K562 (cell line): Measurements from ENCODE around the gene BSPRY. TPM values are rescaled to one million over a fixed set of nuclear protein-coding genes. Genes with fewer than 3 reads are reported as not detected.
A peak's percentile ranks its signal among the peaks of the same experiment; 100 is the strongest.

Source experiments
- BHLHE40 ChIP-seq: IDR thresholded peaks from 2 replicates; pipeline ENCODE4 v1.6.1; 2011; ENCODE audit warnings: low read length, improper control_type of control experiment
- CBFA2T2 ChIP-seq: fragments of 450-650 bp; conservative IDR thresholded peaks from 2 replicates; pipeline ENCODE4 v1.6.1; 2017; ENCODE audit warnings: mild to moderate bottlenecking
- CREB1 ChIP-seq, 2 experiments: sonication (generic) in 1 of 2; formaldehyde crosslinking in 1 of 2; IDR thresholded peaks; 2 replicates each; pipeline versions ENCODE4 v1.6.1 to v1.8.0; 2012 to 2022; ENCODE audit warnings: inconsistent platforms in 1 of 2, mild to moderate bottlenecking in 1 of 2, missing genetic modification reagents in 1 of 2, moderate library complexity in 1 of 2
- EWSR1 ChIP-seq: fragments of 450-650 bp; IDR thresholded peaks from 2 replicates; pipeline ENCODE4 v1.6.1; 2018; ENCODE audit warnings: borderline replicate concordance, mild to moderate bottlenecking, low read depth, moderate library complexity; ENCODE audit not compliant: partially characterized antibody
- FOXM1 ChIP-seq, 2 experiments: fragments of 450-650 bp in 1 of 2; sonication (generic) in 1 of 2; formaldehyde crosslinking in 1 of 2; IDR thresholded peaks; 2 replicates each; pipeline versions ENCODE4 v1.6.1 to v1.9.0; 2017 to 2022; ENCODE audit warnings: low read depth in 2 of 2, mild to moderate bottlenecking in 2 of 2, missing genetic modification reagents in 1 of 2, moderate library complexity in 1 of 2
- GTF2F1 ChIP-seq: IDR thresholded peaks from 2 replicates; pipeline ENCODE4 v1.6.1; 2011; ENCODE audit warnings: low read depth, low read length, improper control_type of control experiment
- KDM4B ChIP-seq, 2 experiments: fragments of 450-650 bp in 1 of 2; sonication (generic) in 1 of 2; IDR thresholded peaks; 2 replicates each; pipeline ENCODE4 v1.6.1; 2016 to 2017; ENCODE audit warnings: borderline replicate concordance in 2 of 2, antibody characterized with exemption in 1 of 2, low read depth in 1 of 2, mild to moderate bottlenecking in 1 of 2
- PBX2 ChIP-seq, 2 experiments: IDR thresholded peaks in 1 of 2; conservative IDR thresholded peaks in 1 of 2; 2 replicates each; pipeline ENCODE4 v1.6.1; 2016; ENCODE audit warnings: low read depth in 2 of 2, mild to moderate bottlenecking in 1 of 2, missing compliant biosample characterization in 1 of 2, missing genetic modification characterization in 1 of 2, moderate library complexity in 1 of 2
- RNF2 ChIP-seq: sonication (generic); IDR thresholded peaks from 2 replicates; pipeline ENCODE4 v1.6.1; 2016
- RREB1 ChIP-seq: fragments of 250-450 bp; sonication (Bioruptor Pico); IDR thresholded peaks from 2 replicates; pipeline ENCODE4 v1.4.0; 2020
- SNAPC5 ChIP-seq: fragments of 250-450 bp; sonication (Bioruptor Pico); IDR thresholded peaks from 2 replicates; pipeline ENCODE4 v1.8.0; 2021; ENCODE audit warnings: moderate library complexity, mild to moderate bottlenecking, inconsistent platforms
- TAF1 ChIP-seq: IDR thresholded peaks from 2 replicates; pipeline ENCODE4 v1.6.1; 2011; ENCODE audit warnings: mild to moderate bottlenecking, low read length, moderate library complexity; ENCODE audit not compliant: insufficient read depth, control insufficient read depth, severe bottlenecking; ENCODE audit errors: extremely low read depth
- ZBTB1 ChIP-seq: sonication (generic); formaldehyde crosslinking; IDR thresholded peaks from 2 replicates; pipeline ENCODE4 v1.8.1; 2023; ENCODE audit warnings: missing genetic modification reagents, low read depth, mild to moderate bottlenecking, borderline replicate concordance
- ZBTB34 ChIP-seq: fragments of 250-450 bp; sonication (Bioruptor Pico); IDR thresholded peaks from 2 replicates; pipeline ENCODE4 v1.8.0; 2021; ENCODE audit warnings: mild to moderate bottlenecking, moderate library complexity
- ZNF263 ChIP-seq: sonication (generic); formaldehyde crosslinking; IDR thresholded peaks from 2 replicates; pipeline ENCODE4 v1.8.0; 2022; ENCODE audit warnings: mild to moderate bottlenecking, missing genetic modification reagents, borderline replicate concordance
- polyA plus RNA-seq, 8 experiments: library from polyadenylated mRNA; depleted of rRNA in 4 of 8; stranded (reverse) in 5 of 8; unstranded in 3 of 8; fragments of >200 nt; fragmentation: Nextera tagmentation in 2 of 8; fragmentation: Illumina TruSeq in 1 of 8; extraction: Ambion mirVana in 2 of 8; extraction: Trizol in 1 of 8; gene quantifications; 2 replicates each; pipeline versions ENCODE4 v1.2.1 to v1.2.3, GENCODE V29; 2011 to 2014; ENCODE audit warnings: inconsistent platforms in 1 of 8, missing spikeins in 1 of 8
- total RNA-seq, 7 experiments: library from RNA; depleted of rRNA in 6 of 7; stranded (reverse); fragments of >200 nt in 6 of 7; fragmentation: Illumina TruSeq in 2 of 7; extraction: Trizol in 2 of 7; gene quantifications; 2 replicates each; pipeline versions ENCODE4 v1.2.1 to v1.2.3, GENCODE V29; 2011 to 2021; ENCODE audit warnings: low replicate concordance in 1 of 7

BSPRY gene
- total and polyA plus RNA-seq, 9 of the 15 experiments (the other 6 are each of a cell fraction or from before 2014, with no cell fraction given), result 0.07 to 0.67 (median 0.18) TPM

GRCh38 chr9:113376634-113377567 lies 27.6 kb downstream of the BSPRY start, which contains the start of gene HDHD3 (continued):
- no peak for TF ChIP-seq GTF2F1
- no peak for TF ChIP-seq ZBTB1 (CRISPR knock-in tag)
- no peak for TF ChIP-seq CREB1 (IDR thresholded peaks at IDR 0.05)
- no peak for TF ChIP-seq CREB1 (CRISPR knock-in tag; IDR thresholded peaks at IDR 0.05)
- no peak for TF ChIP-seq EWSR1
- TF ChIP-seq RREB1 (CRISPR knock-in tag), result no peak
- no peak for TF ChIP-seq SNAPC5 (CRISPR knock-in tag)
- no peak for TF ChIP-seq RNF2
- no peak for TF ChIP-seq CBFA2T2
- peak; percentile 50 for TF ChIP-seq TAF1
- no peak for TF ChIP-seq ZBTB34
- TF ChIP-seq FOXM1 (IDR thresholded peaks at IDR 0.05; ENCODE audit: low read depth), result no peak
- TF ChIP-seq FOXM1 (CRISPR knock-in tag; IDR thresholded peaks at IDR 0.05; ENCODE audit: low read depth), result no peak
- TF ChIP-seq KDM4B (IDR thresholded peaks at IDR 0.05; ENCODE audit: borderline replicate concordance in 2 of 2, low read depth in 1 of 2), result no peak
- no peak for TF ChIP-seq PBX2 (CRISPR knock-in tag; IDR thresholded peaks at IDR 0.05; ENCODE audit: low read depth)
- TF ChIP-seq PBX2 (tag; conservative IDR thresholded peaks at IDR 0.05; ENCODE audit: low read depth), result no peak
- TF ChIP-seq BHLHE40, result no peak
- TF ChIP-seq ZNF263 (CRISPR knock-in tag), result no peak
